Lung (tissue), 12 donors: ENCODE data around the gene TADA1. TPM values are rescaled to one million over a fixed set of nuclear protein-coding genes. Genes with fewer than 3 reads are reported as not detected.

ENCODE experiments used
- ATAC-seq: fragments of 200-7000 bp; cut with Tn5 transposase; one replicate; pipeline ENCODE4 v1.9.1; 2020; ENCODE audit warnings: moderate number of reproducible peaks; ENCODE audit not compliant: insufficient read depth, low FRiP score
- DNase-seq, 3 donors: peaks; one replicate each; pipeline ENCODE4 v3.0.0-alpha.2; 2013 to 2017
- H3K27ac ChIP-seq, 2 donors: one replicate each; pipeline ENCODE4 v1.5.1; 2013; ENCODE audit warnings: mild to moderate bottlenecking in 2 of 2, moderate library complexity in 2 of 2, control low read depth in 1 of 2, inconsistent platforms in 1 of 2, low read depth in 1 of 2, low read length in 1 of 2
- H3K27me3 ChIP-seq, 3 donors: one replicate each; pipeline ENCODE4 v1.5.1; 2013; ENCODE audit warnings: low read length in 2 of 3; ENCODE audit not compliant: control insufficient read depth in 3 of 3, insufficient read depth in 3 of 3
- H3K36me3 ChIP-seq, 4 donors: one replicate each; pipeline ENCODE4 v1.5.1; 2013; ENCODE audit warnings: low read length in 4 of 4, mild to moderate bottlenecking in 1 of 4, moderate library complexity in 1 of 4; ENCODE audit not compliant: control insufficient read depth in 4 of 4, insufficient read depth in 4 of 4
- H3K4me1 ChIP-seq, 5 donors: one replicate each; pipeline ENCODE4 v1.5.1; 2013; ENCODE audit warnings: low read length in 5 of 5, mild to moderate bottlenecking in 2 of 5, moderate library complexity in 1 of 5; ENCODE audit not compliant: control insufficient read depth in 5 of 5, insufficient read depth in 5 of 5
- H3K4me3 ChIP-seq: one replicate; pipeline ENCODE4 v1.5.1; 2013; ENCODE audit warnings: mild to moderate bottlenecking, control low read depth, moderate library complexity
- H3K9ac ChIP-seq, 2 donors: one replicate each; pipeline ENCODE4 v1.5.1; 2013; ENCODE audit warnings: low read length in 2 of 2, control low read depth in 1 of 2; ENCODE audit not compliant: insufficient read depth in 1 of 2
- H3K9me3 ChIP-seq, 4 donors: one replicate each; pipeline ENCODE4 v1.5.1; 2013; ENCODE audit warnings: low read length in 3 of 4, mild to moderate bottlenecking in 1 of 4, moderate library complexity in 1 of 4; ENCODE audit not compliant: control insufficient read depth in 4 of 4, insufficient read depth in 3 of 4
- WGBS, 2 donors: extraction: QIAGEN DNeasy Blood & Tissue Kit; methylation state at CpG; one replicate each; pipeline ENCODE4 v1.1.7; 2013; 5-methylcytosine and 5-hydroxymethylcytosine counted together
- polyA plus RNA-seq, 2 donors: library from polyadenylated mRNA; stranded (reverse); fragments of 200-250 nt; gene quantifications; one replicate each; pipeline ENCODE4 v1.2.1, GENCODE V29; 2013
- total RNA-seq, 2 donors: library from RNA; depleted of rRNA in 1 of 2; stranded (reverse); fragments of >200 nt in 1 of 2; gene quantifications; one replicate each; pipeline ENCODE4 v1.2.1, GENCODE V29; 2014 to 2021
- TF ChIP-seq, protein P1 (sequence below): IDR thresholded peaks from 2 replicates; pipeline ENCODE4 v1.5.1; 2012; ENCODE audit warnings: mild to moderate bottlenecking; ENCODE audit errors: control extremely low read depth, extremely low read depth
- donor health status: control.
- donor health status: control.
- donor health status: Bipolar disorder and iron deficiency.
- donor health status: healthy.
- donor health status: DM: yes; HTN: yes; CAD: no.

Gene TADA1
- total and polyA plus RNA-seq, 4 donors, result 6.5 to 14.4 (median 7.6) TPM

DNA sequence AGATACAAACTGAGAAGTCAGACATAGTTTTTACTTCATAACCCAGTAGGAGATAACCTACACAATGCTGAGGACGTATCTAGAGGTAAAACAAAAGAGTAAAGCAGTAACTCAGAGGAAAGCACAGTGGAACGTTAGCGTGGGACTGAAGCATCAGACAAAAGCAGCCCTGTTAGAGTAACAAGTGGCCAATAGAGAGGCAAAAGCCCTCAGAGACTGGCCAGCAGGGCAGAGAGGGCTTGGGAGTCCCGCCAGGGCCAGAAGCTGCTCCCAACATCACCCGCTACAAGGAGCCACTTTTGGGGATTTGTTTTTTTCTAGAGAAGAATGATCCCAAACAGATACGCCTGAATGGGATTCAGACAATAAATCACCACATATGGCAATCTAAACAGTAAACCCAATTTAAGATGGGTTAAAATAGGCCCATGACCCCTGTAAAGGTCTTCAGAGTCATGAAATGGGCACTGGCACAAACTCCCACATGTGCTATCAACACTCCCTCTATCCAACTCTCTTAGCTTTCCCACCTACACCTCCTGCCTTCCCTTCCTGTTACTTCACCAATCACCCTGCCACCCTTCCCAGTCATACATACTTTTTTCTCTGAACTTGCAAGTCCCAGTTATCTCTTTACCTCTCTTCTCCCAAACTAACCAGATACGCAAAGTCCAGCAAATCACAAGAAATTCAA, 17.2 kb downstream of the TADA1 start:
- H3K36me3 ChIP-seq, result peaks cover 19 to 31% (median 26%) of the 10 kb centered on the region in 4 donors
- no peaks in the 10 kb centered on the region for H3K9me3 ChIP-seq
- no peaks in the 10 kb centered on the region for H3K27me3 ChIP-seq
- TF ChIP-seq, protein P1, sequence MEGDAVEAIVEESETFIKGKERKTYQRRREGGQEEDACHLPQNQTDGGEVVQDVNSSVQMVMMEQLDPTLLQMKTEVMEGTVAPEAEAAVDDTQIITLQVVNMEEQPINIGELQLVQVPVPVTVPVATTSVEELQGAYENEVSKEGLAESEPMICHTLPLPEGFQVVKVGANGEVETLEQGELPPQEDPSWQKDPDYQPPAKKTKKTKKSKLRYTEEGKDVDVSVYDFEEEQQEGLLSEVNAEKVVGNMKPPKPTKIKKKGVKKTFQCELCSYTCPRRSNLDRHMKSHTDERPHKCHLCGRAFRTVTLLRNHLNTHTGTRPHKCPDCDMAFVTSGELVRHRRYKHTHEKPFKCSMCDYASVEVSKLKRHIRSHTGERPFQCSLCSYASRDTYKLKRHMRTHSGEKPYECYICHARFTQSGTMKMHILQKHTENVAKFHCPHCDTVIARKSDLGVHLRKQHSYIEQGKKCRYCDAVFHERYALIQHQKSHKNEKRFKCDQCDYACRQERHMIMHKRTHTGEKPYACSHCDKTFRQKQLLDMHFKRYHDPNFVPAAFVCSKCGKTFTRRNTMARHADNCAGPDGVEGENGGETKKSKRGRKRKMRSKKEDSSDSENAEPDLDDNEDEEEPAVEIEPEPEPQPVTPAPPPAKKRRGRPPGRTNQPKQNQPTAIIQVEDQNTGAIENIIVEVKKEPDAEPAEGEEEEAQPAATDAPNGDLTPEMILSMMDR, result no peak
- peaks cover 0 to 7% (median 0%) of the 10 kb centered on the region in 5 donors for H3K4me1 ChIP-seq
- ATAC-seq, result no peak
- H3K4me3 ChIP-seq, result no peak overlapping the region
- no peak overlapping the region for H3K27ac ChIP-seq
- DNase-seq, result no peak
- H3K9ac ChIP-seq, result no peak overlapping the region
- 86 to 93% methylated on average over 7 of the region's 7 CpGs for WGBS, 2 donors

- Histone ChIP-seq H3K9me3 (no peaks in the 10 kb centered on the region), H3K27me3 (no peaks in the 10 kb centered on the region), H3K4me3 (no peak overlapping the region), H3K36me3 (peaks cover 19 to 37% (median 31%) of the 10 kb centered on the region in 4 donors), H3K9ac (no peak overlapping the region), H3K4me1 (peaks cover 0 to 7% (median 0%) of the 10 kb centered on the region in 5 donors), H3K27ac (no peak overlapping the region)
- DNase-seq, result no peak
- 91 to 93% methylated on average over 3 of the region's 3 CpGs for WGBS, 2 donors
- no peak for ATAC-seq
- TF ChIP-seq, protein P1, result no peak
Observed at GRCh38 chr1:166857995-166858394, 18.1 kb downstream of the TADA1 start.

- Histone ChIP-seq H3K36me3 (peaks cover 25 to 51% (median 40%) of the 10 kb centered on the region in 4 donors), H3K27me3 (no peaks in the 10 kb centered on the region), H3K4me3 (no peak overlapping the region), H3K4me1 (peaks cover 0 to 7% (median 0%) of the 10 kb centered on the region in 5 donors), H3K9ac (no peak overlapping the region), H3K27ac (no peak overlapping the region), H3K9me3 (no peaks in the 10 kb centered on the region)
- ATAC-seq, result no peak
- 93 to 94% methylated on average over 3 of the region's 3 CpGs for WGBS, 2 donors
- DNase-seq, result no peak
- TF ChIP-seq, protein P1, result no peak
Observed at GRCh38 chr1:166855558-166855957, 20.5 kb downstream of the TADA1 start.
